KMS-11 (cell line): ENCODE measurements around the gene RBM4B.

ENCODE experiments used
- H2AFZ ChIP-seq: fragments of 200-600 bp; sonication (generic); 2 replicates; pipeline ENCODE4 v1.6.1; 2016; ENCODE audit warnings: antibody characterized with exemption, mixed run types, low read depth
- H3K27ac ChIP-seq: fragments of 200-600 bp; sonication (generic); 2 replicates; pipeline ENCODE4 v1.6.1; 2016; ENCODE audit warnings: mild to moderate bottlenecking, mixed run types
- H3K27me3 ChIP-seq: fragments of 200-600 bp; sonication (generic); 2 replicates; pipeline ENCODE4 v1.6.1; 2017; ENCODE audit warnings: mild to moderate bottlenecking, low read depth, mixed run types, moderate library complexity; ENCODE audit not compliant: insufficient read depth
- H3K36me3 ChIP-seq: fragments of 200-600 bp; sonication (generic); 2 replicates; pipeline ENCODE4 v1.6.1; 2017; ENCODE audit warnings: mild to moderate bottlenecking, mixed run types; ENCODE audit not compliant: insufficient read depth
- H3K4me1 ChIP-seq: fragments of 200-600 bp; sonication (generic); 2 replicates; pipeline ENCODE4 v1.6.1; 2016; ENCODE audit warnings: mild to moderate bottlenecking, low read depth, mixed run types; ENCODE audit not compliant: poor library complexity, severe bottlenecking
- H3K4me2 ChIP-seq: fragments of 200-600 bp; sonication (generic); 2 replicates; pipeline ENCODE4 v1.7.0; 2016; ENCODE audit warnings: mild to moderate bottlenecking, mixed run types
- H3K4me3 ChIP-seq: fragments of 200-600 bp; sonication (generic); IDR thresholded peaks from 2 replicates; pipeline ENCODE4 v1.6.1; 2017; ENCODE audit warnings: low read depth, low read length, mixed read lengths; ENCODE audit not compliant: insufficient read depth
- H3K79me2 ChIP-seq: fragments of 200-600 bp; sonication (generic); 2 replicates; pipeline ENCODE4 v1.6.1; 2016; ENCODE audit warnings: low read depth, mixed run types; ENCODE audit not compliant: insufficient read depth
- H3K9ac ChIP-seq: fragments of 200-600 bp; sonication (generic); 2 replicates; pipeline ENCODE4 v1.6.1; 2016; ENCODE audit warnings: mild to moderate bottlenecking, mixed run types
- H4K20me1 ChIP-seq: fragments of 200-600 bp; sonication (generic); 2 replicates; pipeline ENCODE4 v1.6.1; 2016; ENCODE audit warnings: mild to moderate bottlenecking, mixed run types; ENCODE audit not compliant: insufficient read depth
- TF ChIP-seq, protein P1 (sequence below): fragments of 200-600 bp; sonication (generic); conservative IDR thresholded peaks from 2 replicates; pipeline ENCODE4 v1.6.1; 2017; ENCODE audit warnings: low read depth, mild to moderate bottlenecking, antibody characterized with exemption, low read length, moderate library complexity, mixed read lengths

RBM4B gene

GRCh38 chr11:66720223-66720898, 42.7 kb upstream of the RBM4B start:
- no peak overlapping the region for H3K4me3 ChIP-seq
- H3K36me3 ChIP-seq = no peaks in the 10 kb centered on the region
- H4K20me1 ChIP-seq = no peaks in the 10 kb centered on the region
- H3K27me3 ChIP-seq = no peaks in the 10 kb centered on the region; the same call in 1 of the 2 replicates
- no peak overlapping the region for H3K4me2 ChIP-seq
- H3K4me1 ChIP-seq = no peaks in the 10 kb centered on the region
- no peak overlapping the region for H3K27ac ChIP-seq
- H3K79me2 ChIP-seq = no peaks in the 10 kb centered on the region
- TF ChIP-seq, protein P1, sequence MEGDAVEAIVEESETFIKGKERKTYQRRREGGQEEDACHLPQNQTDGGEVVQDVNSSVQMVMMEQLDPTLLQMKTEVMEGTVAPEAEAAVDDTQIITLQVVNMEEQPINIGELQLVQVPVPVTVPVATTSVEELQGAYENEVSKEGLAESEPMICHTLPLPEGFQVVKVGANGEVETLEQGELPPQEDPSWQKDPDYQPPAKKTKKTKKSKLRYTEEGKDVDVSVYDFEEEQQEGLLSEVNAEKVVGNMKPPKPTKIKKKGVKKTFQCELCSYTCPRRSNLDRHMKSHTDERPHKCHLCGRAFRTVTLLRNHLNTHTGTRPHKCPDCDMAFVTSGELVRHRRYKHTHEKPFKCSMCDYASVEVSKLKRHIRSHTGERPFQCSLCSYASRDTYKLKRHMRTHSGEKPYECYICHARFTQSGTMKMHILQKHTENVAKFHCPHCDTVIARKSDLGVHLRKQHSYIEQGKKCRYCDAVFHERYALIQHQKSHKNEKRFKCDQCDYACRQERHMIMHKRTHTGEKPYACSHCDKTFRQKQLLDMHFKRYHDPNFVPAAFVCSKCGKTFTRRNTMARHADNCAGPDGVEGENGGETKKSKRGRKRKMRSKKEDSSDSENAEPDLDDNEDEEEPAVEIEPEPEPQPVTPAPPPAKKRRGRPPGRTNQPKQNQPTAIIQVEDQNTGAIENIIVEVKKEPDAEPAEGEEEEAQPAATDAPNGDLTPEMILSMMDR = no peak
- no peak overlapping the region for H2AFZ ChIP-seq
- H3K9ac ChIP-seq = no peak overlapping the region

DNA sequence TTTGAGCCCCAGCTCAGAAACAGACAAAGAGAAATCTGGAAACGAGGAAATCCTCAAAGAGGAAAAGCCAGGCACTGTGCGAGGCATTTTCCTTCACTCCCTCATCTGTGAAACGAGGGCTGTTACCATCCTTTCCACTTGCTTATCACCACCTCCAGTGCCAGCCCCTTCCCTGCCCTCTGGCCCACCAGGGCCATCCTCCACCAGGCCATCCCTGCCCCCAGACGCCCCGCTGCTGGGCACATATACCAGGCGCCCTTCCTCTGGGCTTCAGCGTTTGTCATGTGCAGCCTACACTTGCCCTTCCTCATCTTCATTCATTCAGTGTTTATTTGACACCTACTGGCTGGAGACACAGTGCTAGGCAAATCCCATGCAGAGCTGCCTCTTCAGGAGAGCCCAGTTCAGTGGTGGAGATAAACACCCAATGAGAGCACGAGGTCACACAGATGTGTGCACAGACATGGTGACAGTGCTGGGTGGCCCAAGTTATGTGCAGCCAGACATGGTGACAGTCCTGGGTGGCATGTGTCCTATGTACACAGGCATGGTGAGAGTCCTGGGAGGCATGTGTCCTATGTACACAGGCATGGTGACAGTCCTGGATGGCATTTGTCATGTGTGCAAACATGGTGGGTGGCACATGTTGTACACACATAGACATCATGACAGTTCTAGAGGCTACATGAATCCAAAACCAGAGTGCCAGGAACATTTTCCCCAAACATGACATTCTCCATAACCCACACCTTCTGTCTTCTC, 41.6 kb upstream of the RBM4B start:
- H3K9ac ChIP-seq = no peak overlapping the region
- H3K36me3 ChIP-seq = no peaks in the 10 kb centered on the region
- no peaks in the 10 kb centered on the region for H3K79me2 ChIP-seq
- TF ChIP-seq, protein P1 = no peak
- no peak overlapping the region for H2AFZ ChIP-seq
- no peaks in the 10 kb centered on the region for H4K20me1 ChIP-seq
- H3K27me3 ChIP-seq = no peaks in the 10 kb centered on the region; the same call in 1 of the 2 replicates
- H3K27ac ChIP-seq = no peak overlapping the region
- no peak overlapping the region for H3K4me2 ChIP-seq
- no peaks in the 10 kb centered on the region for H3K4me1 ChIP-seq
- no peak overlapping the region for H3K4me3 ChIP-seq

DNA sequence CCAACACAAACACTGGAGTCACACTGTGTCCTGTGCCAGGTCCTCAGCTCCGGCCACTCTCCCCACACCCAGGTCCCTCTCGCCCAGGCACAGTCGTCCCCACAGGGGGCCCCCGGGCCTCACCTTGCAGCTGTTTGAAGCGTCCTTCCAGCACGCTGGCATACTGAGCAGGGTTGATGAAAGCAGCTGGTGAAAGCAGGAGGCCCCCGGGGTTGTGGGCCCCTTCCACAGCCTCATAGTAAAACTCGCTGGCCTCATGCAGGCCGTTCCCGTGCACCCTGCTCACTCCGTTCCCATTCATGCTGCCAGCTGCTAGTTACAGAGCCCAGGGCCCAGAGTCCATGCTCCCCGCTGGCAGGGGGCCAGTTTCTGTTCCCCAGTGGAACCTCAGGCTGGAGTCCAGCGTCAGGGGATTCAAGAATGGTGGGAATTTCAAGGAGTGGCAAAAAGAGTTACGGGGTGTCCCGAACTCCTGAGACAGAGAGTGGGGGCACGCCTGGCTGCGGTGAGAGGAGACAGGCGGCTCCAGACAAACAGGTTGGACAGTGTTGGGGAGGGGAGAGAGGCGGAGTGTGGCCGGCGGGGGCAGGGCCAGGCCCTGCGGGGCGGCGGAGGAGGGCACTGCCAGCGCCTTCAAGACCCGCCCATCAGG, 40.8 kb upstream of the RBM4B start:
- no peak overlapping the region for H3K27ac ChIP-seq
- H3K4me3 ChIP-seq = no peak overlapping the region
- no peaks in the 10 kb centered on the region for H3K4me1 ChIP-seq
- no peak overlapping the region for H2AFZ ChIP-seq
- H3K9ac ChIP-seq = no peak overlapping the region
- TF ChIP-seq, protein P1 = no peak
- H3K36me3 ChIP-seq = no peaks in the 10 kb centered on the region
- no peaks in the 10 kb centered on the region for H4K20me1 ChIP-seq
- no peak overlapping the region for H3K4me2 ChIP-seq
- H3K27me3 ChIP-seq = peaks cover 4% of the 10 kb centered on the region; the same call in 1 of the 2 replicates
- no peaks in the 10 kb centered on the region for H3K79me2 ChIP-seq

GRCh38 chr11:66717925-66718319, 40.2 kb upstream of the RBM4B start:
- Histone ChIP-seq H3K27ac (no peak overlapping the region), H3K4me1 (no peaks in the 10 kb centered on the region), H3K4me3 (no peak overlapping the region), H3K9ac (no peak overlapping the region), H3K36me3 (no peaks in the 10 kb centered on the region), H3K79me2 (no peaks in the 10 kb centered on the region), H3K27me3 (peaks cover 4% of the 10 kb centered on the region; the same call in 1 of the 2 replicates), H2AFZ (no peak overlapping the region), H4K20me1 (no peaks in the 10 kb centered on the region), H3K4me2 (no peak overlapping the region)
- TF ChIP-seq, protein P1 = no peak
